Suprapubic skin (tissue), 4 donors: Measurements from ENCODE around the gene FAH.

Experiments
- CTCF ChIP-seq, 2 donors: fragments of 200-600 bp in 1 of 2; fragments of 450-650 bp in 1 of 2; sonication (generic) in 1 of 2; IDR thresholded peaks; one replicate each; pipeline ENCODE4 v1.5.1; 2016 to 2019; ENCODE audit warnings: antibody characterized with exemption in 2 of 2, mild to moderate bottlenecking in 1 of 2, moderate library complexity in 1 of 2
- EP300 ChIP-seq: sonication (generic); formaldehyde crosslinking; IDR thresholded peaks from one replicate; pipeline ENCODE4 v1.6.1; 2017; ENCODE audit warnings: antibody characterized with exemption
- POLR2A ChIP-seq, 2 donors: fragments of 450-650 bp; IDR thresholded peaks; one replicate each; pipeline ENCODE4 v1.6.1; 2017; ENCODE audit warnings: antibody characterized with exemption in 2 of 2, mild to moderate bottlenecking in 2 of 2, moderate library complexity in 2 of 2
- POLR2AphosphoS5 ChIP-seq, 3 donors: sonication (generic); formaldehyde crosslinking; IDR thresholded peaks; one replicate each; pipeline ENCODE4 v1.6.1; 2017; ENCODE audit warnings: antibody characterized with exemption in 3 of 3

- no peak for TF ChIP-seq EP300
- no peak for TF ChIP-seq CTCF (IDR thresholded peaks at IDR 0.05)
- no peak for TF ChIP-seq POLR2AphosphoS5 (IDR thresholded peaks at IDR 0.05)
- no peak for TF ChIP-seq POLR2A (IDR thresholded peaks at IDR 0.05)
Observed at GRCh38 chr15:80188251-80188650, 35.5 kb downstream of the FAH start.
